ENCODE results near the gene LKAAEAR1.

DNA sequence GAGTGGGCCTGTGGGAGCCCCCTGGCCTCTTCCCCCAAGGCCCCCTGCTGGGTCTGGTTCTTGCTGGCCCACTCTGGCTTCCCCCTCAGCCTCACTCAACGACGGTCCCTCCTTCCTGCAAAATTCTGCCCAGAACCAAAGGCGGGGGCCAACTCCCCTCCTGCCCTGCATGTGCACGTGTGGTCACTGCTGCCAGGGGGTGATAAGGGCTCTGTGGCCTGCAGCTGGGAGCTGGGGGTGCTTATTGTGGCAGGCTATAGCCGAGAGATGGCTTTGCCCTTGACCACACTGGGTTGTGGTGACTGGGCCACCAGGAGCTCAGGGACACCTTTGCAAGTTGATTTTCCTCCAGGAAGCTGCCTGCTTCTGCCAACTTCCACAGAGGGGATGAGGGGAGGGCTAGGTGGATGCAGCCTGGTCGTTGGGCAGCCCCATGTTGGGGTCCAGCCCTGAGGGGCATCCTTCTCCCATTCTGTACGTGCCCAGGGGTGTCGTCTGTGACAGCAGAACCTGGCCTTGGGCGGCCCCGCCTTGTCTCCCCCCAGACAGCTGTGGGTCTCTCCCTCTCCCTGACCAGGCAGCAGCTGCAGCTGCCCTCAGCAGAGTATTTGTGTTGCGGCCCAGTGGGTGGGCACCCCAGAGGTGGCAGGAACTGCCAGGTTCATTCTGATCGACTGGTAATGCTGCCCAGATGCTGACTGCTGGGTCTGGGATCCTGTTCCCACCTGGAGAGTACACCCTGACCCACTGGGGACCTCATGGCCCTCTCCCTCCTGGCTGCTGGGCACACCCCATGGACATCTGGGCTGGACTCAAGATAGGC lies 15.6 kb downstream of the LKAAEAR1 start:
- TF ChIP-seq GATA2 (IDR thresholded peaks at IDR 0.05; ENCODE audit: low read depth, low read length) (no peak), GATA3 (IDR thresholded peaks at IDR 0.05; ENCODE audit: low read depth, low read length) (no peak)
